HCT116 (cell line): ENCODE data around the gene CDC14A. TPM values are rescaled to one million over a fixed set of nuclear protein-coding genes. Genes with fewer than 3 reads are reported as not detected.

Experiments used
- ATAC-seq: fragments of 200-7000 bp; cut with Tn5 transposase; 2 replicates; pipeline ENCODE4 v1.9.1; 2020; ENCODE audit warnings: mild to moderate bottlenecking, moderate library complexity
- BruUV-seq: library from RNA; stranded (reverse); fragments of 400-500 nt; replicated peaks from 2 replicates; lab custom pipeline; 2021; lab: Mats Ljungman, UMichigan
- CTCF ChIA-PET: fragments of 300-600 bp; sonication (Branson Sonifier 250); formaldehyde crosslinking; loops from one replicate; lab custom pipeline; 2021; ENCODE audit warnings: antibody characterized with exemption; lab: Charles Lee
- POLR2A ChIA-PET: fragments of 300-600, 350-600 bp; sonication (Branson Sonifier 250); formaldehyde crosslinking; loops from one replicate; lab custom pipeline; 2021; ENCODE audit warnings: antibody characterized with exemption; lab: Charles Lee
- RAD21 ChIA-PET, 2 experiments: fragments of 300-600 bp; sonication (Branson Sonifier 250); formaldehyde crosslinking; loops; one replicate each; lab custom pipeline; 2023; ENCODE audit warnings: low total read pairs in 2 of 2; ENCODE audit not compliant: uncharacterized antibody in 2 of 2, unreplicated experiment in 2 of 2, low non-redundant PET in 1 of 2; lab: Charles Lee
- DNase-seq: peaks from one replicate; pipeline ENCODE4 v3.0.0-alpha.2; 2010; ENCODE audit warnings: low read depth, low spot score
- H2AFZ ChIP-seq: fragments of 200-600 bp; shearing (Covaris generic), sonication (generic); 2 replicates; pipeline ENCODE4 v1.6.1; 2017; ENCODE audit warnings: low read depth, mixed run types, mixed read lengths, antibody characterized with exemption, low read length; ENCODE audit not compliant: poor library complexity, severe bottlenecking
- H3K27ac ChIP-seq: 2 replicates; pipeline ENCODE4 v1.5.1; 2012; ENCODE audit warnings: low read depth, low read length
- H3K27me3 ChIP-seq: fragments of 200-600 bp; sonication (generic); 2 replicates; pipeline ENCODE4 v1.6.1; 2016; ENCODE audit warnings: mixed run types, low read length, mixed read lengths; ENCODE audit not compliant: insufficient read depth
- H3K36me3 ChIP-seq, 2 experiments: fragments of 200-500 bp in 1 of 2; fragments of 200-600 bp in 1 of 2; sonication (Bioruptor generic) in 1 of 2; sonication (generic) in 1 of 2; 2 replicates each; pipeline versions ENCODE4 v1.5.1 to v1.6.1; 2014 to 2016; ENCODE audit warnings: low read length in 2 of 2, inconsistent platforms in 1 of 2, mixed read lengths in 1 of 2, mixed run types in 1 of 2; ENCODE audit not compliant: insufficient read depth in 2 of 2, control insufficient read depth in 1 of 2
- H3K4me1 ChIP-seq, 2 experiments: fragments of 200-600 bp in 1 of 2; sonication (generic) in 1 of 2; 2 replicates each; pipeline versions ENCODE4 v1.5.1 to v1.6.1; 2012 to 2017; ENCODE audit warnings: low read length in 2 of 2, inconsistent platforms in 1 of 2, mild to moderate bottlenecking in 1 of 2, mixed read lengths in 1 of 2, mixed run types in 1 of 2, moderate library complexity in 1 of 2; ENCODE audit not compliant: insufficient read depth in 2 of 2, control insufficient read depth in 1 of 2
- H3K4me2 ChIP-seq: fragments of 200-600 bp; sonication (generic); 2 replicates; pipeline ENCODE4 v1.6.1; 2017; ENCODE audit warnings: mixed run types, low read length, mixed read lengths
- H3K4me3 ChIP-seq, 2 experiments: fragments of 200-600 bp in 1 of 2; sonication (generic) in 1 of 2; replicated peaks in 1 of 2; 2 replicates each; pipeline ENCODE4 v1.5.1; 2011 to 2016; ENCODE audit warnings: low read length in 2 of 2, control low read depth in 1 of 2, low read depth in 1 of 2, mild to moderate bottlenecking in 1 of 2, mixed read lengths in 1 of 2, mixed run types in 1 of 2
- H3K79me2 ChIP-seq: fragments of 200-600 bp; sonication (generic); 2 replicates; pipeline ENCODE4 v1.6.1; 2017; ENCODE audit warnings: mild to moderate bottlenecking, mixed run types, low read length, moderate library complexity, mixed read lengths; ENCODE audit not compliant: insufficient read depth
- H3K9ac ChIP-seq: fragments of 200-600 bp; sonication (generic); 2 replicates; pipeline ENCODE4 v1.6.1; 2016; ENCODE audit warnings: low read length, mixed read lengths
- H3K9me2 ChIP-seq: fragments of 200-600 bp; sonication (generic), shearing (Covaris generic); 2 replicates; pipeline ENCODE4 v1.6.1; 2017; ENCODE audit warnings: mixed run types, mild to moderate bottlenecking, moderate library complexity; ENCODE audit not compliant: insufficient read depth
- H3K9me3 ChIP-seq, 2 experiments: fragments of 200-500 bp in 1 of 2; fragments of 200-600 bp in 1 of 2; sonication (Bioruptor generic) in 1 of 2; sonication (generic) in 1 of 2; 2 replicates each; pipeline ENCODE4 v1.6.1; 2014 to 2017; ENCODE audit warnings: low read length in 2 of 2, mixed read lengths in 2 of 2, inconsistent platforms in 1 of 2, low read depth in 1 of 2, mild to moderate bottlenecking in 1 of 2, mixed run types in 1 of 2, moderate library complexity in 1 of 2; ENCODE audit not compliant: control insufficient read depth in 1 of 2, insufficient read depth in 1 of 2
- H4K20me1 ChIP-seq: fragments of 200-600 bp; sonication (generic), shearing (Covaris generic); 2 replicates; pipeline ENCODE4 v1.6.1; 2017; ENCODE audit warnings: mixed run types, mild to moderate bottlenecking, moderate library complexity; ENCODE audit not compliant: insufficient read depth
- CEBPB ChIP-seq: IDR thresholded peaks from 2 replicates; pipeline ENCODE4 v1.6.1; 2012; ENCODE audit warnings: low read depth
- EZH2 ChIP-seq: fragments of 200-600 bp; sonication (generic); IDR thresholded peaks from 2 replicates; pipeline ENCODE4 v1.6.1; 2017; ENCODE audit warnings: antibody characterized with exemption, mixed run types
- JUND ChIP-seq: IDR thresholded peaks from 2 replicates; pipeline ENCODE4 v1.6.1; 2012
- RAD21 ChIP-seq: IDR thresholded peaks from 2 replicates; pipeline ENCODE4 v1.6.1; 2012; ENCODE audit warnings: low read depth, mild to moderate bottlenecking
- SRF ChIP-seq: IDR thresholded peaks from 2 replicates; pipeline ENCODE4 v1.6.1; 2012; ENCODE audit warnings: low read depth
- ZNF274 ChIP-seq: fragments of 200-500 bp; sonication (Bioruptor generic); IDR thresholded peaks from 2 replicates; pipeline ENCODE4 v1.6.1; 2014; ENCODE audit warnings: mild to moderate bottlenecking, low read depth, low read length, inconsistent platforms
- intact Hi-C: fragments of 100-400 bp; cut with micrococcal nuclease; formaldehyde crosslinking; loops from 2 replicates; pipeline ENCODE4 v1.10.0; 2022
- total RNA-seq: library from RNA; stranded (reverse); gene quantifications from one replicate; pipeline ENCODE4 v1.2.1, GENCODE V29; 2021; ENCODE audit not compliant: unreplicated experiment
- TF ChIP-seq, protein P1 (sequence below): IDR thresholded peaks from 2 replicates; pipeline ENCODE4 v1.6.1; 2012; ENCODE audit warnings: low read depth

Gene CDC14A
- total RNA-seq, 1 experiment from 2014 or later: 5.1 TPM

DNA sequence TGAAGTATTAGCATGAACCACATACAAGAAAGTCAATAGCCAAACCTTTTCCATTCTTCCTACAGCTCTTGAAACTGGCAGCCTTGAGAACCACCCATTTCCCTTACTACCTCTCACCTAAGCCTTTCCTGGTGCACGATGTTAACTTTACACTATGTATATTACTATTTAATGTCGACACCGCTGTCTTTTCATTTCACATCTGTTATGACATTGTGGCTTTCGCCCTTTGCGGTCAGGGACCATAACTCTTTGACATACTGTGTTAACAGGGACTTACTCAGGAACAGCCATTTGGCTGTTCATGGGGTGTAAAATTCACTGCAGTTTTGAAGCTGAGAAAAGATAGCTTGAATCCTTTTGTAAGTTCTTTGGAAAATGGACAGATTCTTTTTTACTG is 164.6 kb downstream of the CDC14A start:
- no peaks in the 10 kb centered on the region for H3K9me2 ChIP-seq
- BruUV-seq: no TSS peak
- no peaks in the 10 kb centered on the region for H3K4me1 ChIP-seq
- no peaks in the 10 kb centered on the region for H3K36me3 ChIP-seq
- H3K4me2 ChIP-seq: no peak overlapping the region
- H3K79me2 ChIP-seq: no peaks in the 10 kb centered on the region
- no peak overlapping the region for H2AFZ ChIP-seq
- no peak for TF ChIP-seq RAD21
- no peak for TF ChIP-seq SRF
- TF ChIP-seq ZNF274: no peak
- TF ChIP-seq CEBPB: no peak
- H3K9ac ChIP-seq: no peak overlapping the region
- no peaks in the 10 kb centered on the region for H3K9me3 ChIP-seq
- ATAC-seq (no peak), DNase-seq (no peak)
- intact Hi-C loops: no loop called here
- POLR2A ChIA-PET: no interaction called here
- H3K27me3 ChIP-seq: no peaks in the 10 kb centered on the region
- RAD21 ChIA-PET: no interaction called here
- no peaks in the 10 kb centered on the region for H4K20me1 ChIP-seq
- H3K27ac ChIP-seq: no peak overlapping the region
- CTCF ChIA-PET: no interaction called here
- no peak overlapping the region for H3K4me3 ChIP-seq

DNA sequence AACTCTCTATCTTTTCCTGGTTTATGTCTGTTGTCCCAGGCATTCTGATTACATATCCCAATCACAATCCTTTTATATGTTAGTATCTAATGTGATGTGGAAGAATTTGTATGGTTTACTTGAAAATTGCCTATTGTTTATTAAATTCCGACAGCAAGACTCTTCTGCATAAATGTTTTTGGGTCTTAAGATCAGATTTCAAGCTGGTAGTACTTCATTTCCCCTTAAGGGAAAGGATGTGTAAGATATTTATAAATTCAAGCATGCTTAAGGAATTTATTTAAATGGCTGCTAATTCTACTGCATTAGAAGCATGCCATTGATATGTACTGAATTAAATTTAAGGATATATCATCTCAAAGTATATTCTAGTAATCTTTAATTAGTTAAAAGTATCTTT is 165.2 kb downstream of the CDC14A start:
- Histone ChIP-seq H3K79me2 (no peaks in the 10 kb centered on the region), H3K4me3 (no peak overlapping the region), H3K27me3 (no peaks in the 10 kb centered on the region), H3K9me3 (no peaks in the 10 kb centered on the region), H4K20me1 (no peaks in the 10 kb centered on the region), H3K9me2 (no peaks in the 10 kb centered on the region), H3K9ac (no peak overlapping the region), H3K4me2 (no peak overlapping the region), H2AFZ (no peak overlapping the region), H3K4me1 (no peaks in the 10 kb centered on the region), H3K36me3 (no peaks in the 10 kb centered on the region), H3K27ac (no peak overlapping the region)
- ChIA-PET POLR2A (no interaction called here), CTCF (no interaction called here), RAD21 (no interaction called here)
- DNase-seq (no peak), ATAC-seq (no peak)
- TF ChIP-seq ZNF274 (no peak), EZH2 (no peak), JUND (no peak)
- TF ChIP-seq, protein P1, sequence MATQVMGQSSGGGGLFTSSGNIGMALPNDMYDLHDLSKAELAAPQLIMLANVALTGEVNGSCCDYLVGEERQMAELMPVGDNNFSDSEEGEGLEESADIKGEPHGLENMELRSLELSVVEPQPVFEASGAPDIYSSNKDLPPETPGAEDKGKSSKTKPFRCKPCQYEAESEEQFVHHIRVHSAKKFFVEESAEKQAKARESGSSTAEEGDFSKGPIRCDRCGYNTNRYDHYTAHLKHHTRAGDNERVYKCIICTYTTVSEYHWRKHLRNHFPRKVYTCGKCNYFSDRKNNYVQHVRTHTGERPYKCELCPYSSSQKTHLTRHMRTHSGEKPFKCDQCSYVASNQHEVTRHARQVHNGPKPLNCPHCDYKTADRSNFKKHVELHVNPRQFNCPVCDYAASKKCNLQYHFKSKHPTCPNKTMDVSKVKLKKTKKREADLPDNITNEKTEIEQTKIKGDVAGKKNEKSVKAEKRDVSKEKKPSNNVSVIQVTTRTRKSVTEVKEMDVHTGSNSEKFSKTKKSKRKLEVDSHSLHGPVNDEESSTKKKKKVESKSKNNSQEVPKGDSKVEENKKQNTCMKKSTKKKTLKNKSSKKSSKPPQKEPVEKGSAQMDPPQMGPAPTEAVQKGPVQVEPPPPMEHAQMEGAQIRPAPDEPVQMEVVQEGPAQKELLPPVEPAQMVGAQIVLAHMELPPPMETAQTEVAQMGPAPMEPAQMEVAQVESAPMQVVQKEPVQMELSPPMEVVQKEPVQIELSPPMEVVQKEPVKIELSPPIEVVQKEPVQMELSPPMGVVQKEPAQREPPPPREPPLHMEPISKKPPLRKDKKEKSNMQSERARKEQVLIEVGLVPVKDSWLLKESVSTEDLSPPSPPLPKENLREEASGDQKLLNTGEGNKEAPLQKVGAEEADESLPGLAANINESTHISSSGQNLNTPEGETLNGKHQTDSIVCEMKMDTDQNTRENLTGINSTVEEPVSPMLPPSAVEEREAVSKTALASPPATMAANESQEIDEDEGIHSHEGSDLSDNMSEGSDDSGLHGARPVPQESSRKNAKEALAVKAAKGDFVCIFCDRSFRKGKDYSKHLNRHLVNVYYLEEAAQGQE: no peak
- no TSS peak for BruUV-seq
- intact Hi-C loops: no loop called here
